ENCODE data around the gene MIEN1. TPM values are rescaled to one million over a fixed set of nuclear protein-coding genes. Genes with fewer than 3 reads are reported as not detected.

MIEN1 gene
- total RNA-seq, 4 donors from 2014 or later = 32.4 to 52.7 (median 46.4) TPM

- TF ChIP-seq CTCF (IDR thresholded peaks at IDR 0.05; ENCODE audit: low read depth) = no peak
Observed at GRCh38 chr17:39737206-39737759, 7.0 kb upstream of the MIEN1 start.

GRCh38 chr17:39736319-39737165 lies 6.2 kb upstream of the MIEN1 start:
- no peak for TF ChIP-seq CTCF (IDR thresholded peaks at IDR 0.05; ENCODE audit: low read depth)

DNA sequence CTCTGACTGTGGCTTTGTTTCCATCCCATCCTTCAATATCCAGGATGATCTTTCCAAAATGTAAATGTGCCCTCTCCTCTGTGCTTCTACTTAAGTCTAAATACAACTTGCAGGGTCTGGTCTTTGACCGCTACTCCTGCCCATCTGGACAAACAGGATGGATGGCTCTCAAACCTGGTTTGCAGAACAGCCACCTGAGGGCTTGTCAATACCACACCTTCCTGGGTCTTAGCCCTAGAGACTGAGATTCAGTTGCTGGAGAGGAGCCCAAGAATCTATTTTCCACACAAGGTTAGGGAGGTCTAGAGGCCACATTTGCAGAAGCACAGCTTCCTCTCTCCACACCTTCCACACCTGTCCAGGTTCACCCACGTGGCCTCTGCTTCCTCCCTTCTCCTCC lies 5.5 kb upstream of the MIEN1 start:
- no peak for TF ChIP-seq CTCF (IDR thresholded peaks at IDR 0.05; ENCODE audit: low read depth)

DNA sequence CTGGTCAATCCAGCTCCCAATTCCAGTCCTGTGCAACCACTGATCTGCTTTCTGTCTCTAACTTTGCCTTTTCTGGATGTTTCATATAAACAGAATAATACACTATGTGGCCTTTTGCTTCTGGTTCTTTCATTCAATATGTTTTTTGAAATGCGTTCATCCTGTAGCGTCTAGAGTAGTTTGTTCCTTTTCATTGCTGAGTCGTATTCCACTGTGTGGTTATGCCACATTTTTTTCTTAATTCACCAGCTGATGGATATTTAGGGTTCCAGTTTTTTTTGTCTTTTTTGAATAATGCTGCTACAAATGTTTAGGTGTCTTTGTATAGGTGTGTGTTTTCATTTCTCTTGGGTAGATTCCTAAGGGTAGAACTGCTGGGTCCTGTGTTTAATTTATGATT lies 2.3 kb upstream of the MIEN1 start:
- no peak for TF ChIP-seq CTCF (IDR thresholded peaks at IDR 0.05; ENCODE audit: low read depth)

DNA sequence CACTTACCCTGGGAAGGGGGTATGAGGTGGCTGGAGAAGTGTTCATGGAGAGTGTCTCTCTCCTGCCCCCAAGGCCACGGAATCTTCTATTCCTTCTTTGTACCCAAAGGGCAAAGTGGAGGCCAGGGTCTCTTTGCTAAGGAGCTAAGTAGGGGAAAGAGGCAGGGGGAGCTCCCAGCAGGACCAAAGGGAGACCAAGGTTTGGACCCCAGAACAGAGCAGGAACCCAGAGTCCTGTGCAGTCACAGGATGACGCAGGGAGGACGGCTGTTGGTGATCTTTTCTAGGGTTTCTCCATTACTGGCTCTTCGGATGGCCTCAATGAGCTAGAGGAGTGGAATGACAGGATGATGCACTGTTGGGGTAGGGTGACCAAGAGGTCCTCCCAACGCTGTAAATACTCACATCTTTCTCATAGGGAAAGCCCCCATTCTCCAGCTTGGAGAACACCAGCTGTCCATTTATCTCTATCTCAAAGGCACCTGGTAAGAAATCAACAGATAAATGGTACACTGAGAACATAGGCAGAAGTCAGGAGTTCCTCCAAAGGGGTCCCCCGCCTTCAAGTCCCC lies 966 bp downstream of the MIEN1 start:
- no peak for TF ChIP-seq CTCF (IDR thresholded peaks at IDR 0.05; ENCODE audit: low read depth)

- TF ChIP-seq CTCF (IDR thresholded peaks at IDR 0.05; ENCODE audit: low read depth) = no peak
Observed at GRCh38 chr17:39727556-39727955, 2.8 kb downstream of the MIEN1 start.

DNA sequence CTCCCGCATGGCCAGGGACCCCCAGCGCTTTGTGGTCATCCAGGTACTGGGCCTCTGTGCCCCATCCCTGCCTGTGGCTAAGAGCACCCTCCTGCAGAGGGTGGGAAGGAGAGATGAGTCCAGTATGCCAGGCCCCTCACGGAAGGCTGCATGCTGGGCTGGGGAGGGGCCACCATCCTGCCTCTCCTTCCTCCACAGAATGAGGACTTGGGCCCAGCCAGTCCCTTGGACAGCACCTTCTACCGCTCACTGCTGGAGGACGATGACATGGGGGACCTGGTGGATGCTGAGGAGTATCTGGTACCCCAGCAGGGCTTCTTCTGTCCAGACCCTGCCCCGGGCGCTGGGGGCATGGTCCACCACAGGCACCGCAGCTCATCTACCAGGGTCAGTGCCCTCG lies 3.7 kb downstream of the MIEN1 start:
- no peak for TF ChIP-seq CTCF (IDR thresholded peaks at IDR 0.05; ENCODE audit: low read depth)
